GM13977 (cell line): ENCODE measurements around the gene IRF8.
"Not testable (repeated sequence)": the region's sequence is repeated elsewhere in the genome, so short reads cannot be mapped to it uniquely, and the experiment has no call there.

ENCODE experiments used
- DNase-seq: peaks from one replicate; pipeline ENCODE4 v3.0.0; 2012; ENCODE audit warnings: low spot score
- CTCF ChIP-seq: IDR thresholded peaks from 2 replicates; pipeline ENCODE4 v1.5.1; 2012; ENCODE audit warnings: mild to moderate bottlenecking, control low read depth; ENCODE audit not compliant: insufficient read depth; ENCODE audit errors: extremely low read depth, missing control alignments
- in situ Hi-C: fragments of 300-500 bp; cut with MboI; formaldehyde crosslinking; loops from one replicate; pipeline ENCODE4 v1.12.0; 2022; ENCODE audit warnings: low sequenced_read_pairs, low pct_unique_long_range_greater_than_20kb, mixed read lengths, inconsistent platforms; ENCODE audit not compliant: unreplicated experiment

The IRF8 gene

GRCh38 chr16:85854935-85855334 is 44.0 kb upstream of the IRF8 start:
- no peak for TF ChIP-seq CTCF
- in situ Hi-C loops: no loop called here
- no peak for DNase-seq

GRCh38 chr16:85856079-85856478 is 42.9 kb upstream of the IRF8 start:
- in situ Hi-C loops: no loop called here
- no peak for TF ChIP-seq CTCF
- no peak for DNase-seq

- no peak for TF ChIP-seq CTCF
- in situ Hi-C loops: no loop called here
- DNase-seq: peak; percentile 38
Measured at GRCh38 chr16:85856585-85856984, 42.4 kb upstream of the IRF8 start.

GRCh38 chr16:85857406-85857805 is 41.6 kb upstream of the IRF8 start:
- TF ChIP-seq CTCF: no peak
- in situ Hi-C loops: no loop called here
- no peak for DNase-seq

GRCh38 chr16:85858571-85858970 is 40.4 kb upstream of the IRF8 start:
- DNase-seq, in situ Hi-C loops: not testable (repeated sequence)

GRCh38 chr16:85858984-85859817 is 39.8 kb upstream of the IRF8 start:
- in situ Hi-C loops: no loop called here
- TF ChIP-seq CTCF: no peak
- peak; percentile 34 for DNase-seq

GRCh38 chr16:85859818-85860125 is 39.2 kb upstream of the IRF8 start:
- DNase-seq: no peak
- in situ Hi-C loops: no loop called here
- no peak for TF ChIP-seq CTCF
